GM12878 (cell line): ENCODE results near the gene KRTAP5-3. TPM values are rescaled to one million over a fixed set of nuclear protein-coding genes. Genes with fewer than 3 reads are reported as not detected.

Experiments used
- ASH2L ChIP-seq: fragments of 300-600, 200-600 bp; sonication (generic); IDR thresholded peaks from 2 replicates; pipeline ENCODE4 v1.6.1; 2017; ENCODE audit warnings: low read depth, mild to moderate bottlenecking, borderline replicate concordance
- BHLHE40 ChIP-seq, 2 experiments: fragments of 450-650 bp in 1 of 2; IDR thresholded peaks; 2 replicates each; pipeline ENCODE4 v1.6.1; 2011 to 2017; ENCODE audit warnings: low read depth in 2 of 2, borderline replicate concordance in 1 of 2, improper control_type of control experiment in 1 of 2, low read length in 1 of 2, mild to moderate bottlenecking in 1 of 2
- EED ChIP-seq: sonication (generic); IDR thresholded peaks from 2 replicates; pipeline ENCODE4 v1.6.1; 2016; ENCODE audit warnings: antibody characterized with exemption, low read depth
- GABPA ChIP-seq: IDR thresholded peaks from 2 replicates; pipeline ENCODE4 v1.6.1; 2014; ENCODE audit warnings: antibody characterized with exemption, low read depth, mild to moderate bottlenecking, inconsistent platforms
- JUND ChIP-seq: IDR thresholded peaks from 2 replicates; pipeline ENCODE4 v1.6.1; 2012; ENCODE audit warnings: low read depth, mild to moderate bottlenecking, low read length, improper control_type of control experiment, moderate library complexity
- LARP7 ChIP-seq: fragments of 450-650 bp; IDR thresholded peaks from 2 replicates; pipeline ENCODE4 v1.6.1; 2017; ENCODE audit warnings: mild to moderate bottlenecking
- RBBP5 ChIP-seq: fragments of 200-600 bp; sonication (generic); conservative IDR thresholded peaks from 2 replicates; pipeline ENCODE4 v1.6.1; 2016
- TCF12 ChIP-seq: IDR thresholded peaks from 2 replicates; pipeline ENCODE4 v1.6.1; 2011; ENCODE audit warnings: low read depth, mild to moderate bottlenecking, low read length
- ZBED1 ChIP-seq: IDR thresholded peaks from 2 replicates; pipeline ENCODE4 v1.6.1; 2016; ENCODE audit warnings: borderline replicate concordance
- polyA plus RNA-seq, 11 experiments: library from polyadenylated mRNA; depleted of rRNA in 4 of 11; unstranded in 6 of 11; stranded (reverse) in 5 of 11; fragments of >200 nt; fragmentation: Nextera tagmentation in 4 of 11; fragmentation: Illumina TruSeq in 1 of 11; extraction: Ambion mirVana in 4 of 11; extraction: Trizol in 1 of 11; gene quantifications; 1 replicate in 1 of 11; 2 replicates in 10 of 11; pipeline versions ENCODE4 v1.2.1 to v1.2.3, GENCODE V29; 2011 to 2016; ENCODE audit warnings: inconsistent platforms in 2 of 11, missing spikeins in 2 of 11, low read depth in 1 of 11
- total RNA-seq, 4 experiments: library from RNA; depleted of rRNA in 3 of 4; stranded (reverse); fragments of >200 nt in 3 of 4; fragmentation: Illumina TruSeq in 1 of 4; extraction: Trizol in 1 of 4; gene quantifications; 2 replicates each; pipeline versions ENCODE4 v1.2.1 to v1.2.3, GENCODE V29; 2013 to 2021
- TF ChIP-seq, protein P1 (sequence below): fragments of 450-650 bp; IDR thresholded peaks from 2 replicates; pipeline ENCODE4 v1.6.1; 2016; ENCODE audit warnings: mild to moderate bottlenecking, moderate library complexity, borderline replicate concordance
- TF ChIP-seq, protein P2 (sequence below): fragments of 450-650 bp; IDR thresholded peaks from 2 replicates; pipeline ENCODE4 v1.6.1; 2017; ENCODE audit warnings: low read depth, mild to moderate bottlenecking, moderate library complexity
- TF ChIP-seq, protein P3 (sequence below): fragments of 450-650 bp; IDR thresholded peaks from 2 replicates; pipeline ENCODE4 v1.6.1; 2018; ENCODE audit warnings: mild to moderate bottlenecking, low read depth, moderate library complexity; ENCODE audit not compliant: partially characterized antibody

The KRTAP5-3 gene
- total and polyA plus RNA-seq, 10 of the 15 experiments (the other 5 are each of a cell fraction or from before 2014, with no cell fraction given): not detected

DNA sequence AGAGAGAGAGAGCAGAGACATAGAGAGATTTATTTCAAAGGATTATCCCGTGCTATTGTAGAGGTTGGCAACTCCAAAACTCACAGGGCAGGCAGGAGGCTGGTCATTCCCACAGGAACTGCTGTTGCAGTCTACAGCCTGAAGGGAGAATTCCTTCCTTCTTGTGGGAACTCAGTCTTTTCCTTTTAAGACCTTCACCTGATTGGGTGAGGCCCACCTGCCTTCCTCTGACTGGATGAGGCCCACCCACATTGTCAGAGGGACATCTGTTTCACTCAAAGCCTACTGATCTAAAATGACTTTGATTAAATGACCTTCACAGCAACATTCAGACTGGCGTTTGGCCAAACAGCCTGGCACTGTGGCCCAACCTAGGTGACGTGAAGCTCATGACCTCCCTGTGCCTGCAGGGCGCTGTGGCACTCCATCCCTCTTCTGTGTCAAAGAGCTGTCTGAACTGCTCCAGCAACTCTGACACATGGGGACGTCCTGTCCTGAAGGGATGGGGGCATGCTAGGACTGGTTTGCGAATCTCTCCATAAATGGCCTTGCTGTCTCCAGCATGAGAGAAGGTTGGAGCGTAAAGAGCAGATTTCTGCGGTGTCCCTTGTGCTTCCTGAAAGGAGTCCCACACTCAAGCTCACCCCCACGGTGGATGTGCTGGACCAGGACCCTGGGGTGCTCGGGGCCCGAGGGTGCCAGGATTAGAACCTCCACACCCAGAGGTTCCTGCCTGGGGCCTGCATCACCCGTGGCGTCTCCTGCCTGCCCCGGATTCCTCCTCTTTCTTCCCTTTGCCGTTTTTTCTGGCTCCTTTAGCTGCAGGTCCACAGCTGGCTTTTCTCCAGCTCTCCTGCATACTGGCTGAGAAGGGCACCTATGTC is 42.0 kb upstream of the KRTAP5-3 start (continued):
- TF ChIP-seq ASH2L (no peak), JUND (no peak), LARP7 (no peak), ZBED1 (no peak), BHLHE40 (IDR thresholded peaks at IDR 0.05; ENCODE audit: borderline replicate concordance in 1 of 2, low read depth in 2 of 2, low read length in 1 of 2) (no peak), GABPA (no peak), EED (no peak), RBBP5 (no peak), TCF12 (no peak)
- TF ChIP-seq, protein P1, sequence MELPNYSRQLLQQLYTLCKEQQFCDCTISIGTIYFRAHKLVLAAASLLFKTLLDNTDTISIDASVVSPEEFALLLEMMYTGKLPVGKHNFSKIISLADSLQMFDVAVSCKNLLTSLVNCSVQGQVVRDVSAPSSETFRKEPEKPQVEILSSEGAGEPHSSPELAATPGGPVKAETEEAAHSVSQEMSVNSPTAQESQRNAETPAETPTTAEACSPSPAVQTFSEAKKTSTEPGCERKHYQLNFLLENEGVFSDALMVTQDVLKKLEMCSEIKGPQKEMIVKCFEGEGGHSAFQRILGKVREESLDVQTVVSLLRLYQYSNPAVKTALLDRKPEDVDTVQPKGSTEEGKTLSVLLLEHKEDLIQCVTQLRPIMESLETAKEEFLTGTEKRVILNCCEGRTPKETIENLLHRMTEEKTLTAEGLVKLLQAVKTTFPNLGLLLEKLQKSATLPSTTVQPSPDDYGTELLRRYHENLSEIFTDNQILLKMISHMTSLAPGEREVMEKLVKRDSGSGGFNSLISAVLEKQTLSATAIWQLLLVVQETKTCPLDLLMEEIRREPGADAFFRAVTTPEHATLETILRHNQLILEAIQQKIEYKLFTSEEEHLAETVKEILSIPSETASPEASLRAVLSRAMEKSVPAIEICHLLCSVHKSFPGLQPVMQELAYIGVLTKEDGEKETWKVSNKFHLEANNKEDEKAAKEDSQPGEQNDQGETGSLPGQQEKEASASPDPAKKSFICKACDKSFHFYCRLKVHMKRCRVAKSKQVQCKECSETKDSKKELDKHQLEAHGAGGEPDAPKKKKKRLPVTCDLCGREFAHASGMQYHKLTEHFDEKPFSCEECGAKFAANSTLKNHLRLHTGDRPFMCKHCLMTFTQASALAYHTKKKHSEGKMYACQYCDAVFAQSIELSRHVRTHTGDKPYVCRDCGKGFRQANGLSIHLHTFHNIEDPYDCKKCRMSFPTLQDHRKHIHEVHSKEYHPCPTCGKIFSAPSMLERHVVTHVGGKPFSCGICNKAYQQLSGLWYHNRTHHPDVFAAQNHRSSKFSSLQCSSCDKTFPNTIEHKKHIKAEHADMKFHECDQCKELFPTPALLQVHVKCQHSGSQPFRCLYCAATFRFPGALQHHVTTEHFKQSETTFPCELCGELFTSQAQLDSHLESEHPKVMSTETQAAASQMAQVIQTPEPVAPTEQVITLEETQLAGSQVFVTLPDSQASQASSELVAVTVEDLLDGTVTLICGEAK: no peak
- TF ChIP-seq, protein P2, sequence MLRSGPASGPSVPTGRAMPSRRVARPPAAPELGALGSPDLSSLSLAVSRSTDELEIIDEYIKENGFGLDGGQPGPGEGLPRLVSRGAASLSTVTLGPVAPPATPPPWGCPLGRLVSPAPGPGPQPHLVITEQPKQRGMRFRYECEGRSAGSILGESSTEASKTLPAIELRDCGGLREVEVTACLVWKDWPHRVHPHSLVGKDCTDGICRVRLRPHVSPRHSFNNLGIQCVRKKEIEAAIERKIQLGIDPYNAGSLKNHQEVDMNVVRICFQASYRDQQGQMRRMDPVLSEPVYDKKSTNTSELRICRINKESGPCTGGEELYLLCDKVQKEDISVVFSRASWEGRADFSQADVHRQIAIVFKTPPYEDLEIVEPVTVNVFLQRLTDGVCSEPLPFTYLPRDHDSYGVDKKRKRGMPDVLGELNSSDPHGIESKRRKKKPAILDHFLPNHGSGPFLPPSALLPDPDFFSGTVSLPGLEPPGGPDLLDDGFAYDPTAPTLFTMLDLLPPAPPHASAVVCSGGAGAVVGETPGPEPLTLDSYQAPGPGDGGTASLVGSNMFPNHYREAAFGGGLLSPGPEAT: no peak
- TF ChIP-seq, protein P3, sequence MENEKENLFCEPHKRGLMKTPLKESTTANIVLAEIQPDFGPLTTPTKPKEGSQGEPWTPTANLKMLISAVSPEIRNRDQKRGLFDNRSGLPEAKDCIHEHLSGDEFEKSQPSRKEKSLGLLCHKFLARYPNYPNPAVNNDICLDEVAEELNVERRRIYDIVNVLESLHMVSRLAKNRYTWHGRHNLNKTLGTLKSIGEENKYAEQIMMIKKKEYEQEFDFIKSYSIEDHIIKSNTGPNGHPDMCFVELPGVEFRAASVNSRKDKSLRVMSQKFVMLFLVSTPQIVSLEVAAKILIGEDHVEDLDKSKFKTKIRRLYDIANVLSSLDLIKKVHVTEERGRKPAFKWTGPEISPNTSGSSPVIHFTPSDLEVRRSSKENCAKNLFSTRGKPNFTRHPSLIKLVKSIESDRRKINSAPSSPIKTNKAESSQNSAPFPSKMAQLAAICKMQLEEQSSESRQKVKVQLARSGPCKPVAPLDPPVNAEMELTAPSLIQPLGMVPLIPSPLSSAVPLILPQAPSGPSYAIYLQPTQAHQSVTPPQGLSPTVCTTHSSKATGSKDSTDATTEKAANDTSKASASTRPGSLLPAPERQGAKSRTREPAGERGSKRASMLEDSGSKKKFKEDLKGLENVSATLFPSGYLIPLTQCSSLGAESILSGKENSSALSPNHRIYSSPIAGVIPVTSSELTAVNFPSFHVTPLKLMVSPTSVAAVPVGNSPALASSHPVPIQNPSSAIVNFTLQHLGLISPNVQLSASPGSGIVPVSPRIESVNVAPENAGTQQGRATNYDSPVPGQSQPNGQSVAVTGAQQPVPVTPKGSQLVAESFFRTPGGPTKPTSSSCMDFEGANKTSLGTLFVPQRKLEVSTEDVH: no peak
